ENCODE data around the gene MRFAP1.
"Not testable (repeated sequence)": the region's sequence is repeated elsewhere in the genome, so short reads cannot be mapped to it uniquely, and the experiment has no call there.

DNA sequence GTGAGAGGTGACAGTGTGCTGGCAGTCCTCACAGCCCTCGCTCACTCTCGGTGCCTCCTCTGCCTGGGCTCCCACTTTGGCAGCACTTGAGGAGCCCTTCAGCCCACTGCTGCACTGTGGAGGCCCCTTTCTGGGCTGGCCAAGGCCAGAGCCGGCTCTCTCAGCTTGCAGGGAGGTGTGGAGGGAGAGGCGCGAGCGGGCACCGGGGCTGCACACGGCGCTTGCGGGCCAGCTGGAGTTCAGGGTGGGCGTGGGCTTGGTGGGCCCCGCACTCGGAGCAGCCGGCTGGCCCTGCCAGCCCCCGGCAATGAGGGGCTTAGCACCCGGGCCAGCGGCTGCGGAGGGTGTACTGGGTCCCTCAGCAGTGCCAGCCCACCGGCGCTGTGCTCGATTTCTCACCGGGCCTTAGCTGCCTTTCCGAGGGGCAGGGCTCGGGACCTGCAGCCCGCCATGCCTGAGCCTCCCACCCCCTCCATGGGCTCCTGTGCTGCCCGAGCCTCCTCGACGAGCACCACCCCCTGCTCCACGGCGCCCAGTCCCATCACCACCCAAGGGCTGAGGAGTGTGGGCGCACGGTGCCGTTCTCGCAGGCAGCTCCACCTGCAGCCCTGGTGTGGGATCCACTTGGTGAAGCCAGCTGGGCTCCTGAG is 32.2 kb downstream of the MRFAP1 start:
- TF ChIP-seq, protein P1, sequence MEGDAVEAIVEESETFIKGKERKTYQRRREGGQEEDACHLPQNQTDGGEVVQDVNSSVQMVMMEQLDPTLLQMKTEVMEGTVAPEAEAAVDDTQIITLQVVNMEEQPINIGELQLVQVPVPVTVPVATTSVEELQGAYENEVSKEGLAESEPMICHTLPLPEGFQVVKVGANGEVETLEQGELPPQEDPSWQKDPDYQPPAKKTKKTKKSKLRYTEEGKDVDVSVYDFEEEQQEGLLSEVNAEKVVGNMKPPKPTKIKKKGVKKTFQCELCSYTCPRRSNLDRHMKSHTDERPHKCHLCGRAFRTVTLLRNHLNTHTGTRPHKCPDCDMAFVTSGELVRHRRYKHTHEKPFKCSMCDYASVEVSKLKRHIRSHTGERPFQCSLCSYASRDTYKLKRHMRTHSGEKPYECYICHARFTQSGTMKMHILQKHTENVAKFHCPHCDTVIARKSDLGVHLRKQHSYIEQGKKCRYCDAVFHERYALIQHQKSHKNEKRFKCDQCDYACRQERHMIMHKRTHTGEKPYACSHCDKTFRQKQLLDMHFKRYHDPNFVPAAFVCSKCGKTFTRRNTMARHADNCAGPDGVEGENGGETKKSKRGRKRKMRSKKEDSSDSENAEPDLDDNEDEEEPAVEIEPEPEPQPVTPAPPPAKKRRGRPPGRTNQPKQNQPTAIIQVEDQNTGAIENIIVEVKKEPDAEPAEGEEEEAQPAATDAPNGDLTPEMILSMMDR (IDR thresholded peaks at IDR 0.05), result not testable (repeated sequence)
- TF ChIP-seq POLR2A (IDR thresholded peaks at IDR 0.05), result not testable (repeated sequence)

Measured in esophagus squamous epithelium (tissue), 4 donors.